SW480 (cell line): ENCODE results near the gene SEMA3F.

Source experiments
- DNase-seq: peaks from one replicate; pipeline ENCODE4 v3.0.0-alpha.2; 2016; ENCODE audit warnings: low spot score

SEMA3F gene

DNA sequence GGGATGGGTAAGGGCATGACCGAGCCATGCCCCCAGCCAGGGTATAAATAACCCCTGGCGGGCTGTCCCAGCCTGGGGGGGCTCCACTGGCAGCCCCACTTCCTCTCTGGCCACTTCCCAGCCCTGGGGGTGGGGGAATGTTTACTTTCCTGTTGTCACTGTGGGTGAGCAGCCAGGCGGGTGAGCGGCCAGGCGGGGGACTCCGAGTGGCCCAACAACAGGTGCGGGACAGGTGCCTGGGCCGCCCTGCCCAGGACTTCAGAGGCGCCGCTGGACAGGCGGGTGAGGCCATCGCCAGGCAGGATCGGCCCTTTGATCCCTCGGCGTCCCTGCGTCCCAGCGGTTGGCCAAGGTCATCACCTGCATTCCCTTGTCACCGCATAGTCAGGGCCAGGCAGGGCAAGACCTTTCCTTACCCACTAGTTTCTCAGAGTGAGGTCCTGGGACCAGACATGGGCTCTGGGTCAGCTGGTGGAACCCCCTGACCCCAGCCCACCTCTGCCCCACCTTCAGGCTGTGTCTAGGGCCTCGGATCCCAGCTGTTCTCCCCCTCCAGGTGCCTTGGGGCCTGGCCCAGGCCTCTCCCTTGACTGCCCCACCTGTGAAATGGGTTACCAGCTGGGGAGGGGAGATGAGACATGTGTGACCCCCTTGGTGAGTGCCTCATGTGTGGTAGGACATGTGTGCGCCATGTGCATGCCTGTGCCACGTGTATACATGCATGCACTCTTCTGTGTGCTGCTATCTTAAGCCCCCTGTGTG, 16.6 kb downstream of the SEMA3F start:
- DNase-seq: peak; percentile 96

DNA sequence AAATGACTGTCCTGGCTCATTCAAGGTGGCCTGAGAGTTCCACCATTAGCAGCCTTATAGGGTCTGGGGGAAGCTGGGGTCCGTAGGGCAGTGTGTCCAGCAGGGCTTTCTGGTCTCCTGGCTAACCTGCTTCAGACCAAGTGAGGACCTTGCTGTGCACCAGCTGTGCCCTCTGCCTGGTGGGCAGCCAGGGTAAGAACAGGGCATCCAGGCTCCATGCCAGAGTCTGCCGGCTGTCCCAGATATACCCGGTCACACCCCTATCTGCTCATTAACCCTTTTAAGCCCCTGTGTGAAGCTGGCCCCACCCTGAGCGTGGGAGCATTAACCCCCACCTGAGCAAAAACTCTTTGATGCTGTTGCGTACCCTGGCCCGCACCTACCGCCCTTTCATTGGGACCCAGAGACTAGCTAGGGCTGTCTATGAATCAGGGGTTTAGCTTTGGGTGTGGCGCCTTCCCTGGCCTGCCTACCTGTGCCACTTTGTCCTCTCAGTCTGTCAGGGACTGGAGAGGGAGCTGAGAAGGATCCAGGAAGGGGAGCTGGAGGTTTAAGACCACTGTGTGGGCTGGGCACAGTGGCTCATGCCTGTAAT, 17.6 kb downstream of the SEMA3F start:
- peak; percentile 94 for DNase-seq

DNA sequence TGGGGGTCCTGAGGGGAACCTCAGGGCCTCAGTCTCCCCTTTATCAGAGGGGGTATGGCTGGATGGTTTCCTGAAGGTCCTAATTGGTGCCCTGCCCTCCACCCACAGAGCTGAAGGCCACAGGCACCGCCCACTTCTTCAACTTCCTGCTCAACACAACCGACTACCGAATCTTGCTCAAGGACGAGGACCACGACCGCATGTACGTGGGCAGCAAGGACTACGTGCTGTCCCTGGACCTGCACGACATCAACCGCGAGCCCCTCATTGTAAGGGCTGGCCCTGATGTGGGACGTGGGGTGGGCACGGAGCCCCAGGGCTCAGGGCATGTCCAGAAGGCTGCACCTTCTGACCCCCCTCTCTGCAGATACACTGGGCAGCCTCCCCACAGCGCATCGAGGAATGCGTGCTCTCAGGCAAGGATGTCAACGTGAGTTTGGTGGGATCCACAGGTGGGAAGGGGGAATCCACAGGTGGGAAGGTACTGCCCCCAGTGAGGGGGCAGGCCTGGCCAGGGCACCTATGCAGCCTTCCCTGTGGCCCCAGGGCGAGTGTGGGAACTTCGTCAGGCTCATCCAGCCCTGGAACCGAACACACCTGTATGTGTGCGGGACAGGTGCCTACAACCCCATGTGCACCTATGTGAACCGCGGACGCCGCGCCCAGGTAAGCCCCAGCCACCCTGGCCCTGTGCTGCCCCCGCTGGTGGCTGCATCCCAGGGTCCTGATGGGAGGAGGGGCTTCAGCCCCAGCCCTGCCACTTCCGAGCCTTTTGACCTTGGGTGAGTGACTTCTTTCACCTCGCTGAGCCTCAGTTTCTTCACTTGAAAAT, 18.8 kb downstream of the SEMA3F start:
- no peak for DNase-seq

DNA sequence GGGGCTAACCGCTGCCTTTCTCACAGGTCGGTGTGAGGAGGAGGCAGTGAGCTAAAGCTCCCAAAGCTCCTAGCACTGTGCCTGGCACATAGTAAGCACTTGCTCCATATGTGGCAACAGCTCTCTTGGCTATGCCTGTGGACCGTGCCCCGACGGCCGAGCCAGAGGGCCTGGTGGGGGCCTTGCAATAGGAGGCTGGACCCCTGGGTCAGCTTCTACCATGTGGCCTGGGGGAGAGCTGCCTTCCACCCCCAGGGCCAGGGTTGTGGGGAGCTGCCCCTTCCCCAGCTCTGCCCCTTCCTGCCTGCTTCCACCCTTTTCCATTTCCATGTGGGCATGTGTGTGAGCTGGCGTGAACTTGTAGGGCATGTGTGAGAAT, 19.4 kb downstream of the SEMA3F start:
- no peak for DNase-seq

DNA sequence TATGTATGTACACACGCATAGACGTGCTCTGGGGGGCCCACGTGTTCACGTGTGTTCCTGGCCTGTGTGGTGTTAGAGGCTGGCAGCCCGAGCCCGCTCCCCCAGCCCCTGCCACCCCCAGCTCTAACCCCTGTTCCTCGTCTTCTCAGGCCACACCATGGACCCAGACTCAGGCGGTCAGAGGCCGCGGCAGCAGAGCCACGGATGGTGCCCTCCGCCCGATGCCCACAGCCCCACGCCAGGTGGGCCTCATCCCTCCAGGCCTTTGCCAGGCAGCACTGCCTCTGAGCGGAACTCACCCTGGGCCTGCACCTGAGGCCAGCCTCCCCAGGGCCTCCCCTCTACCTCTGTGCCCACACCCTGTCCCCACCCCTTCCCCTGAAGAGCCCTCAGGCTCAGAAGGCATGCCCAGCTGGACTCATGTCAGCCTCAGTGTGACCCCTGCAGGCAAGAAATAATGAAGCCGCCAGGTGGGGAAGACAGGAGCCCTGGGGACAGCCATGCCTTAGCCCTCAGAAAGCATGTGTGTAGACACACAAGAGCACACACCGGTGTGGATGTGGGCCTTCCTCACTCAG, 19.9 kb downstream of the SEMA3F start:
- DNase-seq: no peak

DNA sequence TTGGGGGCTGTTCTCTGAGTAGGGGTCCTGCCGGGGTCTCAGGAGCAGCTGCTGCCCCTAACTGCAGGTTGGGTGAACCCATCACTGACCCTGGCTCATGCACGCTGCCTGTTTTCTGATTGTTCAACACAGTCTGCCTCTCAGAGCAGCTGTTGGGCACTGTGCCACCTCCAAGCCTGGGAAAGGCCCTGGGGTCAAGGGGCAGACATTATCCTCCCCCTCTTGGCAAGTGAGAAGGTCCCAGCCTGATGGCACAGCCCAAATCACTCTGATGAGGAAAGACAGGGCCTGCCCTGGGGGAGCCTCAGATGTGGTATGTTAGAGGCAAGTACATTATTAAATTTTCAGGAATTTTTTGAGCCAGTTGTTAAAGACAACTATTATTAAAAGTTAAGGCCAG, 22.2 kb downstream of the SEMA3F start:
- no peak for DNase-seq

DNA sequence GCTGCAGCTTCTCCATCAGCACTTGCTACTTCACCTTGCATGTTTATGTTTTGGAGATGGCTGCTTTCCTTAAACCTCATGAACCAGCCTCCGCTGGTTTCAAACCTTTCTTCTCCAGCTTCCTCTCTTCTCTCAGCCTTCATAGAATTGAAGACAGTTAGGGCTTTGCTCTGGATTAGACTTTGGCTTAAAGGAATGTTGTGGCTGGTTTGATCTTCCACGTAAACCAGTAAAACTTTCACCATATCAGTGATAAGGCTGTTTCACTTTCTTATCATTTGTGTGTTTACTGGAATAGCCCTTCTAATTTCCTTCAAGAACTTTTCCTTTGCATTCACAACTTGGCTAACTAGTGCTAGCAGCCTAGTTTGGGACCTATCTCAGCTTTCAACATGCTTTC, 24.6 kb downstream of the SEMA3F start:
- peak; percentile 66 for DNase-seq

DNA sequence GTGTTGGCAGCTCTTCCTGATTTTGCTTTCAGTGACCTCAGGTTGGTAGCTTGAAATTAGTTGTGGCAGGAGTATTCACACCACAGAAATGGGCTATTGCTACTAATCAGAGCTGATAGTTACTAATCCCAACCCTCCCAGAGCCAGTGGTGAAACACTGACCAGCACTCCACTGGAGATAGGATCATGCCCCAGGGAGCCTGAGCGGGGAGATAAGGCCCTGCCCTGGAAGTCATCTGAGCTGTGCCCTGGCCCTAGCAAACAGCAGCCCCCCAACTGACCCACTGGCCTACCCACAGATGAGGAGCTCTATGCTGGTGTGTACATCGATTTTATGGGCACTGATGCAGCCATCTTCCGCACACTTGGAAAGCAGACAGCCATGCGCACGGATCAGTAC, 26.9 kb downstream of the SEMA3F start:
- no peak for DNase-seq

DNA sequence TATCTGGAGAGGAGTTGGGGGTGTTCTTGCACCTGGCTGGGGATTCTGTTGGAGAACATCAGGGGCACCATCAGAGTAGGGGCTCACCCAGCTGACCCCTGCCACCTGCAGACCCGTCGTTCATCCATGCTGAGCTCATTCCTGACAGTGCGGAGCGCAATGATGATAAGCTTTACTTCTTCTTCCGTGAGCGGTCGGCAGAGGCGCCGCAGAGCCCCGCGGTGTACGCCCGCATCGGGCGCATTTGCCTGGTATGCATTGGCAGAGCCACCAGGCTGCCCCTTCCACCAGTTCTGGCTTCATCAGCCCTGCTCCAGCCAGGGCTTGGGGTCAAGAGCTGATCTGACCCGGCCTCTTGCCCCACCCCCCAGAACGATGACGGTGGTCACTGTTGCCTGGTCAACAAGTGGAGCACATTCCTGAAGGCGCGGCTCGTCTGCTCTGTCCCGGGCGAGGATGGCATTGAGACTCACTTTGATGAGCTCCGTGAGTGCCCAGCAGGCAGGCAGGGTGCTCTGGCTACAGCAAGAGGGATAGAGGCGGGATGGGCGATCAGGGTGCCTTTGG, 27.5 kb downstream of the SEMA3F start:
- no peak for DNase-seq

DNA sequence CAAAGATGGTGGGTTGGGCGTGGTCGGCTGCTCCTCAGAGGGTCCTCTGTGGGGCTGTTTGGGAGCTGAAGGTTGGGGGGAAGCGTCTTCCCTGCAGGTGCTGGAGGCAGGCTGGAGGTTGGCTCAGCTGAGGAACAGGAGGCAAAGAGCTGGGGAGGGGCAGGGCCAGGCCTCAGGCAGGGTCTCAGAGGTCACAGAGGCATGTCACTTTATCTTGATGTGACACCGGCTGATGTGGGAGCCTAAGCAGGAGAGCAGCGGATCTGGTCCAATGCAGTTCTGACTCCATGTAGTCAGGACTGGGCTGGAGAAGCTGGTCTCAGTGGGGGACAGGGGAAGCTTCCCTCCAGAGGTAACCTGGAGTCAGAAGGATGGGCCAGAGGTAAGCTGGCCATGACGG, 28.6 kb downstream of the SEMA3F start:
- DNase-seq: no peak

DNA sequence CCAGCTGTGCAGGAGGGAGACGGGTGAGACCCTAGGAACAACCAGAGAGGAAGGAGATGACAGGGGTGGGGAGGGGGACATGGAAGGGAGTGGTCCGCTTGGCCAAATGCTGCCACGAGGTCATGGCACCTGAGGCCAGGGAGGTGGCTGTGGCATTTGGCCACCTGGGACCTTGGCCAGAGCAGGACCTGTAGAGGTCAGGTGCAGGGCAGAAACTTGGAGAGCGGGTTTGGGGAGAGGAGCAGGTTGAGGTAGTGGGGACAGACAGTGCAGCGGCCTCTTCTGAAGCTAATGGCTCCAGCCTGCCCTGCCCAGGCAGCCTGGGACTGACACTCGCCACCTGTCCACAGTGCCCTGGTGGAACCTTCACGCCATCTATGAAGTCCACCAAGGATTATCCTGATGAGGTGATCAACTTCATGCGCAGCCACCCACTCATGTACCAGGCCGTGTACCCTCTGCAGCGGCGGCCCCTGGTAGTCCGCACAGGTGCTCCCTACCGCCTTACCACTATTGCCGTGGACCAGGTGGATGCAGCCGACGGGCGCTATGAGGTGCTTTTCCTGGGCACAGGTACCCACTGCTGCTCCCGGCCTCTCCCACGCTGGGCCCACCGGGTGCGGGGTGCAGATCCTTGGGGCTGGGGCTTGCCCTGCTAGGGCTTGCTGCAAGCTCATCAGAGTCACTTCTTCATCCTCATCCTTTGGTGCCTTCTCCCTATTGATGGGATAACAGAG, 29.3 kb downstream of the SEMA3F start:
- no peak for DNase-seq

DNA sequence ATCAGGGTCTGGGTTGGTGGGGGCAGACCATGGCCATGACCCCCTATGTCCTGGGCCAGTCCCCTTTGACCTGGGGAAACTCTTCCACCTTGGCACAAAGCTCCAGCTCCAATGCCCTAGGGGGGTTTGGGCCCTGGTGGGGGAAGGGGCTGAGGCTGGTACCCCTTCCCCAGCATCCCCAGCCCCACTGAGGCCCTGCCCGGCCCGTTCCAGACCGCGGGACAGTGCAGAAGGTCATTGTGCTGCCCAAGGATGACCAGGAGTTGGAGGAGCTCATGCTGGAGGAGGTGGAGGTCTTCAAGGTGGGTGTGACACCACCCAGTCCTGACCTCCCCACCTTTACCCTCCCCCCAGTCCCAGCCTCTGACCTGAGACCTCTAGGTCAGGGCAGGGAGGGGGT, 30.1 kb downstream of the SEMA3F start:
- no peak for DNase-seq

DNA sequence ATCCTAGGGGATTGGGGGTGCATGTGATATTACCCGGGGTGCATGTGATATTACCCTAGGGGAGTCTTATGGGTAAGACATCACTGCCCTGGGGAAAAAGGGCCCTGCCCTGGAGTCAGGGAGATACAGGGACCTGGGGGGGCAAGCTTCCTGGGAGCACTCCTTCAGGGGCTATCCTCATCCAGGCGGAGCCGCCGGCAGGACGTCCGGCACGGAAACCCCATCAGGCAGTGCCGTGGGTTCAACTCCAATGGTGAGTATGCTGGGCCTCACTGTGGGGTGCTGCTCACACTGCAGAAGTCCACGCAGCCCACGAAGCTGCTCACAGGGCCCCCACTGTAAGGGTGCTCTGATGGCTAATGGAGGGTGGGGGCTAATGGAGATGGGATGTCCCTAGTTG, 31.0 kb downstream of the SEMA3F start:
- DNase-seq: no peak

DNA sequence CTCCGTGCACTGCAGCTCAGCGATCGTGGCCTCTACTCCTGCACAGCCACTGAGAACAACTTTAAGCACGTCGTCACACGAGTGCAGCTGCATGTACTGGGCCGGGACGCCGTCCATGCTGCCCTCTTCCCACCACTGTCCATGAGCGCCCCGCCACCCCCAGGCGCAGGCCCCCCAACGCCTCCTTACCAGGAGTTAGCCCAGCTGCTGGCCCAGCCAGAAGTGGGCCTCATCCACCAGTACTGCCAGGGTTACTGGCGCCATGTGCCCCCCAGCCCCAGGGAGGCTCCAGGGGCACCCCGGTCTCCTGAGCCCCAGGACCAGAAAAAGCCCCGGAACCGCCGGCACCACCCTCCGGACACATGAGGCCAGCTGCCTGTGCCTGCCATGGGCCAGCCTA, 32.6 kb downstream of the SEMA3F start:
- no peak for DNase-seq

DNA sequence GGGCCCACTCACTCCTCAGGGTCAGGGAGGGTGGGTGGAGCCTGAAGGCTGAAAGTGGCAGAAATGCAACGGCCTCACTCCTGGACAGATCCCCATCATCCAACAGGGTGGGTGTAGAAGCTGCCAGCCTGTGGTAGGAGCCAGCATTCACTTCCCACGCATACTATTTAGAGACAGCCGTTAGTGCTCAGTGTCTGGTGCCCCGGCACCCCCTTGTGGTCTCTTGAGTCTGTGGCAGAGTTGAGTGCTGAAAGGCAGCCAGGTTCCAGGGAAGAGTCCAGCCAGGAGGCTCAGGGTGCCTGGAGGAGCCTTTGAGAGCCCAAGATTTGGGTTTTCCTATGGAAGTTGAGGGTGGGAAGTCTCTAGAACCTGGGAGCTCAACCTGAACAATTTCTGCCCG, 34.1 kb downstream of the SEMA3F start:
- peak; percentile 86 for DNase-seq

DNA sequence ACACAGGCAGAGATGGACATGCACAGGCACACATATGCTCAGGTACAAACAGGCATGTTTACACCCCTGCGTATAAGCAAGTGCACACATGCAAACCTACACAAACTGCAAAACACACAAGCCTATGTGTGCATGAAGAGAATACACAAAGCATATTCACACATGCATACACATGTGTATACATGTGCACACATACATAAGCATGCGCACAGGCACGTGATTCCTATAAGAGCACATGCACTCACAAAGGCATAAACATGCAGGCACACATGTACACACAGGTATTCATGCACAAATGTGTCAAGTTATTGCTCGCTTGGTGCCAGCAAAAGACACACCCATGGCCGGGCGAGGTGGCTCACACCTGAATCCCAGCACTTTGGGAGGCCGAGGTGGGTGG, 34.9 kb downstream of the SEMA3F start:
- DNase-seq: no peak

DNA sequence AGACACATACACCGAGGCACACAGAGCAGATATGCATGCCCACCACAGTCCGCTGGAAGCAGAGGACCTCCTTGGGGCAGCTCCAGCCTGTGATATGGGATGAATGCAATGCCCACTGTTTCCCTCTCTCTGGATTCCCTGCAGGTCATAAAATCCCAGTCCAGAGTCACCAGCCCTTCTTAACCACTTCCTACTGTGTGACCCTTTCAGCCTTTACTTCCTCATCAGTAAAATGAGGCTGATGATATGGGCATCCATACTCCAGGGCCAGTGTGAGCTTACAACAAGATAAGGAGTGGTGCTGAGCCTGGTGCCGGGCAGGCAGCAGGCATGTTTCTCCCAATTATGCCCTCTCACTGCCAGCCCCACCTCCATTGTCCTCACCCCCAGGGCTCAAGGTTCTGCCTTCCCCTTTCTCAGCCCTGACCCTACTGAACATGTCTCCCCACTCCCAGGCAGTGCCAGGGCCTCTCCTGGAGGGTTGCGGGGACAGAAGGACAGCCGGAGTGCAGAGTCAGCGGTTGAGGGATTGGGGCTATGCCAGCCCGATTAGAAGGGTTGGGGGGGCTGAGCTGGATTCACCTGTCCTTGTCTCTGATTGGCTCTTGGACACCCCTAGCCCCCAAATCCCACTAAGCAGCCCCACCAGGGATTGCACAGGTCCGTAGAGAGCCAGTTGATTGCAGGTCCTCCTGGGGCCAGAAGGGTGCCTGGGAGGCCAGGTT, 36.0 kb downstream of the SEMA3F start, which contains the start of gene GNAT1:
GNAT1 (plus strand) TSS at position 675 of the 725 bp plus-strand sequence. CDS start 116 bp downstream, outside the sequence.
- no peak for DNase-seq

DNA sequence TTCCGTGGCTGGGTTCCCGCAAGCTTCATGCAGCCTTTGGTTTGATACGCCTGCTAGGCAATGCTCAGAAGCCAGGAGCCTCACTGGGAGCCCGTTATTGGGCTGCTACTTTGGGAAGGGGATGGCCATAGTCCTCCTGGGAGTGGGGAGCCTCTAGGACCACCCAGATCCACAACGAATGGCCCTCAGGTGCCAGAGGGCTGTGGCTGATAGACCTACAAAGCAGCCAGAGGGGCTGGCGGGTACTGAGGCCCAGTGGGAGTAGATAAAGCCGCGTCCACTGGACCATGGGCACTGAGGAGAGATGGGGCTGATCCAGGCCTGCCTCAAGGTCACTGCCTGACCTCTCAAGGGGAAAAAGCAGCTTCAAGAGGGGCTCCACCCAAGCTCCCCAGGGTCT, 37.0 kb downstream of the SEMA3F start:
- DNase-seq: no peak

DNA sequence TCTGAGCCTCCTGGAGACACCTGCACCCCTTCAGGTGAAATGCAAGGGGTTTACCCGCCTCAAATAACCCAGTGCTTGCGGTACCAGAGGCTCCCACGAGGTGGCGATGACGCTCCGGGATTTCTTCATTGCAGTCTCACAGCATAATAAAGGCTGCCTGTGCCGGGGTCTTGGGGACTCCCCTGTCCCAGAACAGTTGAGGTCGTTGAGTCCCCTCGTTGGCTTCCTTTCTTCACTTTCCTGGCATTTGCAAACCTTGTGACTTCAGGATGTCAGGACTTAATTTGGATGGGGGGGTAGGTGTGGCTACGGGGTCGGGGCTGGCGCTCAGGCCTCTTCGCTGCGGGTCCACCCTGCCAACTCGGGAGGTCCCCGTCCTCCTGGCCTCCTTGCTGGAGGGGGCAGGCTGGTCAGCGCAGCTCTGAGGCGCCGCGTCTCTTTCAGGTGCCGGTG, 37.6 kb downstream of the SEMA3F start:
- DNase-seq: peak; percentile 54

DNA sequence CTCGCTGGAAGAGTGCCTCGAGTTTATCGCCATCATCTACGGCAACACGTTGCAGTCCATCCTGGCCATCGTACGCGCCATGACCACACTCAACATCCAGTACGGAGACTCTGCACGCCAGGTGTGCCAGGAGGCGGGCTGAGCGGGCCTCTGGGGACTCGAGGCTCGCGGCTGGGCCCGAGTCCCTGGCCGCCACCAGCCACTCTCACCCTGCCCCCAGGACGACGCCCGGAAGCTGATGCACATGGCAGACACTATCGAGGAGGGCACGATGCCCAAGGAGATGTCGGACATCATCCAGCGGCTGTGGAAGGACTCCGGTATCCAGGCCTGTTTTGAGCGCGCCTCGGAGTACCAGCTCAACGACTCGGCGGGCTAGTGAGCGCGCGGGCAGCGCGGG, 38.2 kb downstream of the SEMA3F start:
- DNase-seq: no peak

DNA sequence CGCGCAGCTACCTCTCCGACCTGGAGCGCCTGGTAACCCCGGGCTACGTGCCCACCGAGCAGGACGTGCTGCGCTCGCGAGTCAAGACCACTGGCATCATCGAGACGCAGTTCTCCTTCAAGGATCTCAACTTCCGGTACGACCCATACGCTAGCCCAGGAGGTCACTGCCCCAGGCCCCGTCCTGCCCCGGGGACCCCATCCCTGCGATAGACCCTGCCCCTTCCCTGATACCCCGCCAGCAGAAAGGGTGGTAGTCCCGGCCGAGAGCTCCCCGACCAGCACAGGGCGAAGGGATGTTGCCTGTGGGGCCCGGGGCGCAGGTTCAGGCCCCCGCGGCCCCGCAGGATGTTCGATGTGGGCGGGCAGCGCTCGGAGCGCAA, 38.6 kb downstream of the SEMA3F start:
- no peak for DNase-seq
